Measurements from ENCODE around the gene PCDHB14. TPM values are rescaled to one million over a fixed set of nuclear protein-coding genes. Genes with fewer than 3 reads are reported as not detected.
A peak's percentile ranks its signal among the peaks of the same experiment; 100 is the strongest.
"Not testable (repeated sequence)": the region's sequence is repeated elsewhere in the genome, so short reads cannot be mapped to it uniquely, and the experiment has no call there.

Gene PCDHB14
- total RNA-seq, 1 donor from 2014 or later = 5.5 TPM

GRCh38 chr5:141182248-141182647 is 40.9 kb upstream of the PCDHB14 start, which contains the start of gene PCDHB16:
PCDHB16 (plus strand) TSS chr5:141182387; CDS start chr5:141182560, 173 bp downstream.
- Mint-ChIP-seq H3K4me1 (peaks cover 17% of the 10 kb centered on the region), H3K27ac (ENCODE audit: unreplicated experiment) (peak within 1 kb of the TSS; percentile 98), H3K9me3 (peaks cover 24% of the 10 kb centered on the region), H3K4me3 (peak within 1 kb of the TSS; percentile 92), H3K36me3 (ENCODE audit: low read depth) (peaks cover 48% of the 10 kb centered on the region), H3K27me3 (ENCODE audit: low read depth) (peaks cover 4% of the 10 kb centered on the region)
- DNase-seq (ENCODE audit: low read depth, low spot score) = peak; percentile 63
- peak; percentile 62 for TF ChIP-seq CTCF (conservative IDR thresholded peaks at IDR 0.05)

GRCh38 chr5:141184117-141184855 is 38.9 kb upstream of the PCDHB14 start:
- peaks cover 17% of the 10 kb centered on the region for H3K4me1 Mint-ChIP-seq
- not testable (repeated sequence) for H3K27me3 Mint-ChIP-seq (ENCODE audit: low read depth); DNase-seq (ENCODE audit: low read depth, low spot score)
- H3K27ac Mint-ChIP-seq (ENCODE audit: unreplicated experiment) = peak overlapping the region; percentile 12
- peaks cover 60% of the 10 kb centered on the region for H3K36me3 Mint-ChIP-seq (ENCODE audit: low read depth)
- H3K9me3 Mint-ChIP-seq = peaks cover 30% of the 10 kb centered on the region
- peak overlapping the region; percentile 38 for H3K4me3 Mint-ChIP-seq

DNA sequence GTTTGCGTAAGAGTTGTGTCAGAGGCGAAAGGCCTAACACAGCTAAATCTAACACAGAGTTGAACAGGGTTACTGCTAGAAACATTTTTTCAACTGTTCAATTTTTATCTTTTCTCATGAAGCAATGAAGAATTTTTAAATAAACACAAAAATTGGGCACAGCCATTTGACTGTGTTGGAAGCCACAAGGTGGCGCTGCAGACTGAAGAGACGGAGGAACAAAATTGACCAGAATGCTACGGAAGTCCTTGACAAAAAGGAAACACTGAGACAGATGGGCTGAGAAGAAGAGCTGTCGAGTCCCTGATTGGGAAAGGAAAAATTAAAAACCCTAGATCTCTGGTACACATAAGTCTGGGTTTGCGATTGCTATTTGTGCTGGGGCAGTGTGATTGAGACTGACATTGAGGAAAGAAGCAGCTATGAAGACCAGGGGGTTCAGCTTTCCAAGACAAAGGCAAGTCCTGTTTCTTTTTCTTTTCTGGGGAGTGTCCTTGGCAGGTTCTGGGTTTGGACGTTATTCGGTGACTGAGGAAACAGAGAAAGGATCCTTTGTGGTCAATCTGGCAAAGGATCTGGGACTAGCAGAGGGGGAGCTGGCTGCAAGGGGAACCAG is 36.1 kb upstream of the PCDHB14 start, which contains the start of gene PCDHB9:
PCDHB9 (plus strand) TSS at position 265 of the 616 bp plus-strand sequence; CDS start at position 423, 158 bp downstream.
- DNase-seq (ENCODE audit: low read depth, low spot score) = peak; percentile 15
- Mint-ChIP-seq H3K4me3 (peak within 1 kb of the TSS; percentile 42), H3K36me3 (ENCODE audit: low read depth) (peaks cover 68% of the 10 kb centered on the region), H3K27me3 (ENCODE audit: low read depth) (peaks cover 4% of the 10 kb centered on the region), H3K9me3 (peaks cover 33% of the 10 kb centered on the region), H3K4me1 (peaks cover 16% of the 10 kb centered on the region), H3K27ac (ENCODE audit: unreplicated experiment) (peak within 1 kb of the TSS; percentile 22)
- TF ChIP-seq CTCF (conservative IDR thresholded peaks at IDR 0.05) = peak; percentile 58

GRCh38 chr5:141188682-141189081 is 34.5 kb upstream of the PCDHB14 start:
- peaks cover 65% of the 10 kb centered on the region for H3K36me3 Mint-ChIP-seq (ENCODE audit: low read depth)

DNA sequence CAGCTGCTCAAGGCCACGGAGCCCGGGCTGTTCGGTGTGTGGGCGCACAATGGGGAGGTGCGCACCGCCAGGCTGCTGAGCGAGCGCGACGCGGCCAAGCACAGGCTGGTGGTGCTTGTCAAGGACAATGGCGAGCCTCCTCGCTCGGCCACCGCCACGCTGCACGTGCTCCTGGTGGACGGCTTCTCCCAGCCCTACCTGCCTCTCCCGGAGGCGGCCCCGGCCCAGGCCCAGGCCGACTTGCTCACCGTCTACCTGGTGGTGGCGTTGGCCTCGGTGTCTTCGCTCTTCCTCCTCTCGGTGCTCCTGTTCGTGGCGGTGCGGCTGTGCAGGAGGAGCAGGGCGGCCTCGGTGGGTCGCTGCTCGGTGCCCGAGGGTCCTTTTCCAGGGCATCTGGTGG is 34.0 kb upstream of the PCDHB14 start:
- H3K9me3 Mint-ChIP-seq = peaks cover 23% of the 10 kb centered on the region

More at GRCh38 chr5:141188682-141189081, 34.5 kb upstream of the PCDHB14 start:
- Mint-ChIP-seq H3K4me1 (peaks cover 14% of the 10 kb centered on the region), H3K4me3 (peak overlapping the region; percentile 17), H3K9me3 (peaks cover 23% of the 10 kb centered on the region)
- DNase-seq (ENCODE audit: low read depth, low spot score); H3K27me3 Mint-ChIP-seq (ENCODE audit: low read depth); H3K27ac Mint-ChIP-seq (ENCODE audit: unreplicated experiment): not testable (repeated sequence)

GRCh38 chr5:141192110-141192725 is 30.9 kb upstream of the PCDHB14 start, which contains the start of gene PCDHB10:
PCDHB10 (plus strand) TSS chr5:141192353; CDS start chr5:141192553, 200 bp downstream.
- H3K4me1 Mint-ChIP-seq = peaks cover 5% of the 10 kb centered on the region
- peaks cover 21% of the 10 kb centered on the region for H3K9me3 Mint-ChIP-seq
- peak within 1 kb of the TSS; percentile 17 for H3K4me3 Mint-ChIP-seq
- peak; percentile 66 for TF ChIP-seq CTCF (conservative IDR thresholded peaks at IDR 0.05)
- H3K27me3 Mint-ChIP-seq (ENCODE audit: low read depth) = no peaks in the 10 kb centered on the region
- DNase-seq (ENCODE audit: low read depth, low spot score) = peak; percentile 40
- peak within 1 kb of the TSS; percentile 15 for H3K27ac Mint-ChIP-seq (ENCODE audit: unreplicated experiment)
- peaks cover 57% of the 10 kb centered on the region for H3K36me3 Mint-ChIP-seq (ENCODE audit: low read depth)

More for the DNA sequence above, 34.0 kb upstream of the PCDHB14 start:
- H3K4me1 Mint-ChIP-seq = peaks cover 14% of the 10 kb centered on the region
- H3K4me3 Mint-ChIP-seq; H3K27ac Mint-ChIP-seq (ENCODE audit: unreplicated experiment); DNase-seq (ENCODE audit: low read depth, low spot score); H3K27me3 Mint-ChIP-seq (ENCODE audit: low read depth): not testable (repeated sequence)
- peaks cover 65% of the 10 kb centered on the region for H3K36me3 Mint-ChIP-seq (ENCODE audit: low read depth)

- not testable (repeated sequence) for H3K27me3 Mint-ChIP-seq (ENCODE audit: low read depth); DNase-seq (ENCODE audit: low read depth, low spot score); H3K4me3 Mint-ChIP-seq; H3K27ac Mint-ChIP-seq (ENCODE audit: unreplicated experiment); H3K4me1 Mint-ChIP-seq
- Mint-ChIP-seq H3K9me3 (peaks cover 22% of the 10 kb centered on the region), H3K36me3 (ENCODE audit: low read depth) (peaks cover 60% of the 10 kb centered on the region)
These were observed 28.8 kb upstream of the PCDHB14 start for GRCh38 chr5:141194332-141194731.

Data from neural crest cell (in vitro differentiated cells).